ENCODE results near the gene TMTC4. TPM values are rescaled to one million over a fixed set of nuclear protein-coding genes. Genes with fewer than 3 reads are reported as not detected.

The TMTC4 gene
- total RNA-seq, 1 experiment from 2014 or later: 28.1 TPM

DNA sequence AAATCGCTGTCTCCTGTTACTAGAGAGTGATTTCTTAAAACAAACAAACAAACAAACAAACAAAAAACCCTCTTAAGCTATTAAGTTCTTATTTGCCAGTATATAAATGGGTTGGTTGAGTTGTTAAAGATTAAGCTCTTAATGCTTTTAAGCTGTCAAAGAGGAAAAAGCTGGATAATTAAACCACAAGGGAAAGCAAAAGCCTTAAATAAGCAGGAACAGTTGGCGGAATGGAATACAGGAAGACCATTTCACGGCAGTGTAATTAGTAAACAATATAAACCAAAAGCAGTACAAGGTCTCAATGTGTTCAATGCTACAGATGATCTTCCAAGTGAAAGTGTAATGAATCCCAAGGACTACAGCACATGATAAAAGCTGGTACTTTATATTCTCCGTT, 53.8 kb downstream of the TMTC4 start:
- no peak overlapping the region for H3T11ph ChIP-seq (ENCODE audit: low read length)
- H3K4me1 Mint-ChIP-seq: peaks cover 11 to 14% of the 10 kb centered on the region in 2 experiments
- no peaks in the 10 kb centered on the region for H3K9me3 ChIP-seq (ENCODE audit: control insufficient read depth, low read depth, low read length)
- no peak overlapping the region for H3K4ac ChIP-seq (ENCODE audit: low read depth, low read length)
- H3K27me3 Mint-ChIP-seq (ENCODE audit: low read depth): no peaks in the 10 kb centered on the region
- no peaks in the 10 kb centered on the region for H4K20me1 ChIP-seq (ENCODE audit: control insufficient read depth, insufficient read depth, insufficient read length)
- H2AK5ac ChIP-seq (ENCODE audit: insufficient read length, low read length): no peak overlapping the region
- DNase-seq: no peak
- no peak overlapping the region for H2BK15ac ChIP-seq (ENCODE audit: low read depth, low read length)
- no peak overlapping the region for H3K23ac ChIP-seq (ENCODE audit: insufficient read length, low read depth, low read length)
- no peaks in the 10 kb centered on the region for H3K27me3 ChIP-seq (ENCODE audit: insufficient read depth, low read length)
- no peak overlapping the region for H3K56ac ChIP-seq (ENCODE audit: insufficient read length, low read depth, low read length)
- H3K79me2 ChIP-seq (ENCODE audit: insufficient read depth, low read length): no peaks in the 10 kb centered on the region
- H4K91ac ChIP-seq (ENCODE audit: insufficient read length, low read depth, low read length): no peak overlapping the region
- H3K4me1 ChIP-seq (ENCODE audit: insufficient read depth, low read length): peaks cover 2% of the 10 kb centered on the region; the same call in 1 of the 2 replicates
- no peak overlapping the region for H3K27ac ChIP-seq (ENCODE audit: insufficient read length, low read depth, low read length)
- H3K9ac ChIP-seq (ENCODE audit: extremely low read depth, insufficient read length, low read length): no peak overlapping the region
- H3K23me2 ChIP-seq (ENCODE audit: insufficient read length, low read depth, low read length, poor library complexity, severe bottlenecking): no peaks in the 10 kb centered on the region
- TF ChIP-seq, protein P1, sequence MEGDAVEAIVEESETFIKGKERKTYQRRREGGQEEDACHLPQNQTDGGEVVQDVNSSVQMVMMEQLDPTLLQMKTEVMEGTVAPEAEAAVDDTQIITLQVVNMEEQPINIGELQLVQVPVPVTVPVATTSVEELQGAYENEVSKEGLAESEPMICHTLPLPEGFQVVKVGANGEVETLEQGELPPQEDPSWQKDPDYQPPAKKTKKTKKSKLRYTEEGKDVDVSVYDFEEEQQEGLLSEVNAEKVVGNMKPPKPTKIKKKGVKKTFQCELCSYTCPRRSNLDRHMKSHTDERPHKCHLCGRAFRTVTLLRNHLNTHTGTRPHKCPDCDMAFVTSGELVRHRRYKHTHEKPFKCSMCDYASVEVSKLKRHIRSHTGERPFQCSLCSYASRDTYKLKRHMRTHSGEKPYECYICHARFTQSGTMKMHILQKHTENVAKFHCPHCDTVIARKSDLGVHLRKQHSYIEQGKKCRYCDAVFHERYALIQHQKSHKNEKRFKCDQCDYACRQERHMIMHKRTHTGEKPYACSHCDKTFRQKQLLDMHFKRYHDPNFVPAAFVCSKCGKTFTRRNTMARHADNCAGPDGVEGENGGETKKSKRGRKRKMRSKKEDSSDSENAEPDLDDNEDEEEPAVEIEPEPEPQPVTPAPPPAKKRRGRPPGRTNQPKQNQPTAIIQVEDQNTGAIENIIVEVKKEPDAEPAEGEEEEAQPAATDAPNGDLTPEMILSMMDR (conservative IDR thresholded peaks at IDR 0.05): no peak
- no peak overlapping the region for H2BK12ac ChIP-seq (ENCODE audit: insufficient read length, low read depth, low read length)
- no peak overlapping the region for H2AFZ ChIP-seq (ENCODE audit: low read length)
- no peak overlapping the region for H3K18ac ChIP-seq (ENCODE audit: insufficient read length, low read depth, low read length)
- no peak overlapping the region for H3K4me3 Mint-ChIP-seq
- no peak overlapping the region for H2BK20ac ChIP-seq (ENCODE audit: low read depth, low read length, poor library complexity, severe bottlenecking)
- H4K8ac ChIP-seq (replicated peaks; ENCODE audit: insufficient read length, low read depth, low read length): no peak overlapping the region
- no peak overlapping the region for H2BK120ac ChIP-seq (ENCODE audit: low read depth, low read length, poor library complexity, severe bottlenecking)
- no peak overlapping the region for H2BK5ac ChIP-seq (ENCODE audit: insufficient read length, low read length)
- WGBS (ENCODE audit: extremely low coverage, insufficient read length, low lambda C conversion rate): no CpG with 5 or more reads among the region's 4 CpGs
- H3K14ac ChIP-seq (ENCODE audit: insufficient read depth, low read length): no peak overlapping the region
- no peak overlapping the region for H3K4me2 ChIP-seq (ENCODE audit: insufficient read depth, insufficient read length, low read length)
- peaks cover 66 to 81% (median 68%) of the 10 kb centered on the region in 3 experiments for H3K36me3 Mint-ChIP-seq (ENCODE audit: insufficient read depth in 1 of 3, low read depth in 3 of 3)
- H4K5ac ChIP-seq (ENCODE audit: insufficient read length, low read depth, low read length): no peak overlapping the region
- no peaks in the 10 kb centered on the region for H3K79me1 ChIP-seq (ENCODE audit: insufficient read depth, low read depth, low read length, poor library complexity, severe bottlenecking)
- H3K27ac Mint-ChIP-seq: no peak overlapping the region
- H3K9me3 Mint-ChIP-seq: peaks cover 27 to 38% of the 10 kb centered on the region in 2 experiments
